Mononuclear cell (primary cell): ENCODE measurements around the gene KLF17. TPM values are rescaled to one million over a fixed set of nuclear protein-coding genes. Genes with fewer than 3 reads are reported as not detected.
"Not testable (repeated sequence)": the region's sequence is repeated elsewhere in the genome, so short reads cannot be mapped to it uniquely, and the experiment has no call there.

ENCODE experiments used
- H3K27me3 ChIP-seq: 2 replicates; pipeline ENCODE4 v1.6.0; 2011; ENCODE audit warnings: low read length, control low read depth; ENCODE audit not compliant: insufficient read depth
- H3K4me1 ChIP-seq: 2 replicates; pipeline ENCODE4 v1.5.1; 2011; ENCODE audit warnings: mild to moderate bottlenecking, low read length, control low read depth; ENCODE audit not compliant: insufficient read depth
- H3K4me3 ChIP-seq: 2 replicates; pipeline ENCODE4 v1.5.1; 2011; ENCODE audit warnings: mild to moderate bottlenecking, low read length, moderate library complexity
- H3K9me3 ChIP-seq: 2 replicates; pipeline ENCODE4 v1.5.1; 2011; ENCODE audit warnings: low read depth, mild to moderate bottlenecking, control low read depth, low read length
- total RNA-seq: library from RNA; depleted of rRNA; stranded (reverse); fragments of >200 nt; gene quantifications from one replicate; pipeline ENCODE4 v1.2.3, GENCODE V29; 2012

Gene KLF17
- total RNA-seq, 1 donor = not detected

- H3K27me3 ChIP-seq = peaks cover 4% of the 10 kb centered on the region
- no peak overlapping the region for H3K4me3 ChIP-seq
- no peaks in the 10 kb centered on the region for H3K4me1 ChIP-seq
- no peaks in the 10 kb centered on the region for H3K9me3 ChIP-seq
These were observed 11.2 kb downstream of the KLF17 start for GRCh38 chr1:44129616-44130500.

- H3K27me3 ChIP-seq = no peaks in the 10 kb centered on the region
- no peak overlapping the region for H3K4me3 ChIP-seq
- H3K9me3 ChIP-seq = no peaks in the 10 kb centered on the region
- no peaks in the 10 kb centered on the region for H3K4me1 ChIP-seq
These were observed 12.8 kb downstream of the KLF17 start for GRCh38 chr1:44131411-44131810.

- H3K9me3 ChIP-seq = no peaks in the 10 kb centered on the region
- H3K4me1 ChIP-seq = no peaks in the 10 kb centered on the region
- no peak overlapping the region for H3K4me3 ChIP-seq
- no peaks in the 10 kb centered on the region for H3K27me3 ChIP-seq
These were observed 15.7 kb downstream of the KLF17 start for GRCh38 chr1:44134071-44134920.

- Histone ChIP-seq H3K4me1 (no peaks in the 10 kb centered on the region), H3K9me3 (no peaks in the 10 kb centered on the region), H3K27me3 (no peaks in the 10 kb centered on the region), H3K4me3 (no peak overlapping the region)
These were observed 17.3 kb downstream of the KLF17 start for GRCh38 chr1:44135886-44136285.

GRCh38 chr1:44138239-44138638, 19.6 kb downstream of the KLF17 start:
- Histone ChIP-seq H3K4me1 (no peaks in the 10 kb centered on the region), H3K9me3 (no peaks in the 10 kb centered on the region), H3K4me3 (no peak overlapping the region), H3K27me3 (no peaks in the 10 kb centered on the region)

GRCh38 chr1:44139565-44139964, 20.9 kb downstream of the KLF17 start:
- not testable (repeated sequence) for H3K9me3 ChIP-seq, H3K27me3 ChIP-seq, H3K4me1 ChIP-seq, H3K4me3 ChIP-seq

DNA sequence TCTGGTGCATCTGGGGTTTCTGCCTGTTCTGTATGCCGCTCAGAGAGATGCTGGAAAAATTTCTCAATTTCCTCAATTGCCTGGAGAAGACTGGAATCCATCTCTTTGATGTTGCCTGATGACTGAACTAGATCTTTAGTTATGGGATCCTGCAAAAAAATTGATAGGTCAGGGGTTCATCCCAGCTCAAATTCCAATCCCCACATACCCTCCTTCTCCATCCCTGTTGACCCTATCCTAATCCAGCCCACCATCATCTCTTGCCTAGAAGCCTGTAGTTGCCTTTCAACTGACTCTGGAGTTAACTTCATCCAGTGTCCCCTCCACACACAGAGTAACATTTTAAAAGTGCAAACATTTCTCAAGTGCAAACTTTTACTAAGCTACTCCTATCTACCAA, 22.9 kb downstream of the KLF17 start, which contains the start of gene KLF18:
Gene KLF18, minus strand, starts transcription at position 101 of the 400 bp plus-strand sequence. Its CDS starts 0 bp downstream, at position 101.
- peaks cover 16% of the 10 kb centered on the region for H3K9me3 ChIP-seq
- no peaks in the 10 kb centered on the region for H3K27me3 ChIP-seq
- H3K4me3 ChIP-seq = no peak within 1 kb of the TSS
- no peaks in the 10 kb centered on the region for H3K4me1 ChIP-seq

- Histone ChIP-seq H3K9me3 (peaks cover 16% of the 10 kb centered on the region), H3K4me3 (no peak overlapping the region), H3K27me3 (no peaks in the 10 kb centered on the region), H3K4me1 (no peaks in the 10 kb centered on the region)
These were observed 26.5 kb downstream of the KLF17 start for GRCh38 chr1:44144962-44145756.

DNA sequence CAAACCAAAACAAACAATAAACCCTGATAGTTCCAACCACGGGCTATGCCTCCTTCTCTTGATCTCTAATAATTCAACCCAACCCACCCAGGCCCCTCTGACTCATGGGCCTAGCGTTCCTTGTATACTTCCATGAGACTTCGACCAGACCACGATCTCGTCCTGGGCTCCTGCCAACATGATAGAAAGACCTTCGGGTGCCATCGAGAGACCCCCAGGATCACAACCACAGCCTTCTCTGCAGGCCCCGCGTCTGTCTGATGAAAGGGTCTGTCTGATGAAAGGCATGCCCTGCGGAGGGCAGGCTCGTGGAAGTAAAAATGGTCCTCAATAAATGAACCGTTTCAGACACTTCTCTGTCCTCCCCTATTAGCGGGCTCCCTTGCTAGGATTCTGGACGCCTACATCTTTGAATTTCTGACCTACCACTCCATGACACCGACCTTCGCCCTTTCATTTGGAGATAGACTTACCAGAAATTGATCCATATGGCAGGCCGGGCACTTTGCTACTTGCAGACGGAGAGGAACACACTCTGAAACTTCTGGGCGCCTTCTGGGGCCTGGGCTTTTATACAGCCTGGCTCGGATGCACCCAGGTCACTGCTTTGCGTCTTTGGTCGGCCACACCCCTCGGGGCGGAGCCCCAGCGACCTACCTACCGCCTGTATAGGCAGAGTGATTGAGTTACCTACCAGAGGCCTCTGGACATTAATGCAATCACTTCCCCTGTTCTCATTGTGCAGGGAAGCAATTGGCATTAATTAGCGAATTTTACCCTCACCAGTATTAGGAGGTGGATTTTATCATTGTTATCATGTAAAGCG, 28.1 kb downstream of the KLF17 start:
- Histone ChIP-seq H3K9me3 (peaks cover 16% of the 10 kb centered on the region), H3K27me3 (no peaks in the 10 kb centered on the region)

DNA sequence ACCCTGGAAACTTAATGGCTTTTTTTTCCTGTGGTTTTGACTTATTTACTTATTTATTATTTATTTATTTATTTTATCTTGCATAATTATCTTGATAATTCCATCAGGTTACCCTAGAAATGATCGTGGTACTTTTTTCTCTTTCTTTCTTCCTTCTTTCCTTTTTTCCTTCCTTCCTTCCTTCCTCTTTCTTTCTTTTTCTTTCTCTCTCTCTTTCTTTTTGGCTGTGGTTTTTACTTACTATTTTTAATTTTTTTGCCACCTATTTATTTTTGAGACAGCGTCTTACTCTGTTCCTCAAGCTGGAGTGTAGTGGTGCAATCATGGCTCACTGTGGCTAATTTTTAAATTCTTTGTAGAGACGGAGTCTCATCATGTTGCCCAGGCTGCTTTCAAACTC, 29.0 kb downstream of the KLF17 start:
- no peaks in the 10 kb centered on the region for H3K4me1 ChIP-seq
- peaks cover 16% of the 10 kb centered on the region for H3K9me3 ChIP-seq
- no peaks in the 10 kb centered on the region for H3K27me3 ChIP-seq
- no peak overlapping the region for H3K4me3 ChIP-seq

More for the DNA sequence above, 28.1 kb downstream of the KLF17 start:
- H3K4me1 ChIP-seq = no peaks in the 10 kb centered on the region
- no peak overlapping the region for H3K4me3 ChIP-seq

DNA sequence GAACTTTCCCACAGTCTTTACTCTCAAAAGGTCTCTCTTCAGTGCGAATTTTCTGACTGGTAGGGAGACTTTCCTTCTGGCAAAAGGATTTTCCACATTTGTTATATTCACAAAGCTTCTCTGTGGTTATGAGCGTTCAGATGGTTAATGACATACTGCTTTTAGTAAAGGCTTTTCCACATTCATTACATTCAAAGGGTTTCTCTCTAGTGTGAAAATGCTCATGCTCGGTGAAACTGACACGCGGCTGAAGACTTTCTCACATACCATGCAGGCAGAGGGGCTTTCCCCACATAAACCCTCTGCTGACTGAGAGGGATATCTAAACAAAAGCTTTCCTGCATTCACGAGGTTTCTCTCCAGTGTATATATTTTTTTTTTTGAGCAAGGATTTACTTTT, 32.7 kb downstream of the KLF17 start:
- no peaks in the 10 kb centered on the region for H3K27me3 ChIP-seq
- H3K4me3 ChIP-seq = no peak overlapping the region
- H3K4me1 ChIP-seq = no peaks in the 10 kb centered on the region

GRCh38 chr1:44151808-44152207, 33.2 kb downstream of the KLF17 start:
- Histone ChIP-seq H3K4me1 (no peaks in the 10 kb centered on the region), H3K4me3 (no peak overlapping the region), H3K27me3 (no peaks in the 10 kb centered on the region), H3K9me3 (no peaks in the 10 kb centered on the region)

More for the DNA sequence above, 32.7 kb downstream of the KLF17 start:
- H3K9me3 ChIP-seq = no peaks in the 10 kb centered on the region

GRCh38 chr1:44152692-44153091, 34.1 kb downstream of the KLF17 start:
- Histone ChIP-seq H3K4me3 (no peak overlapping the region), H3K9me3 (no peaks in the 10 kb centered on the region), H3K4me1 (no peaks in the 10 kb centered on the region), H3K27me3 (no peaks in the 10 kb centered on the region)

DNA sequence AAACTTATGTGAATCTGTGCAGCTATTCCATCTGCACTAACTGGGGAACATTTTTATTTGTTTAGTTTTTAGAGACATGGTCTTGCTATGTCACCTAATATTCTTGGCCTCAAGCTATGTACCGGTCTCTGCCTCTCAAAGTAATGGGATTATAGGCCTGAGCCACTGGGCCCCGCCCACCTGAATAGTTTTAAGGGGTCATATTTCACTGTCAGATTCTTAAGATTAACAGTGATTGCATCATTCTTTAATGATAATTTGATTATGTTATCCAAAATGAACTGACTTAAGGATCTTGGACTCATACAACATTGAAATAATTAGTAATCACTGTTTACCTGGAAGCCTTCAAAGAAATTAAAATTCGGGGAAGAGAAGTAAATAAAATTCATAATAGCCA, 35.4 kb downstream of the KLF17 start:
- no peaks in the 10 kb centered on the region for H3K4me1 ChIP-seq
- H3K9me3 ChIP-seq = no peaks in the 10 kb centered on the region
- no peaks in the 10 kb centered on the region for H3K27me3 ChIP-seq
- H3K4me3 ChIP-seq = no peak overlapping the region
